NCI-H82 treated with DMSO at 0.1 percent for 48 hours (cell line): ENCODE data around the gene LYRM4.

ENCODE experiments used
- DNase-seq: peaks from one replicate; lab custom pipeline; 2025; ENCODE audit not compliant: unreplicated experiment; lab: John Stamatoyannopoulos, UW

The LYRM4 gene

GRCh38 chr6:5280920-5281319 lies 20.2 kb upstream of the LYRM4 start:
- no peak for DNase-seq

GRCh38 chr6:5279891-5280338 lies 19.2 kb upstream of the LYRM4 start:
- DNase-seq, result no peak

GRCh38 chr6:5278565-5279120 lies 17.9 kb upstream of the LYRM4 start:
- no peak for DNase-seq

GRCh38 chr6:5278047-5278446 lies 17.3 kb upstream of the LYRM4 start:
- no peak for DNase-seq

GRCh38 chr6:5277589-5277988 lies 16.8 kb upstream of the LYRM4 start:
- no peak for DNase-seq

- peak; percentile 70 for DNase-seq
These were observed 15.8 kb upstream of the LYRM4 start for GRCh38 chr6:5276581-5276980.

GRCh38 chr6:5275497-5275896 lies 14.7 kb upstream of the LYRM4 start:
- no peak for DNase-seq

- no peak for DNase-seq
These were observed 13.5 kb upstream of the LYRM4 start for GRCh38 chr6:5274231-5274630.

- no peak for DNase-seq
These were observed 11.2 kb upstream of the LYRM4 start for GRCh38 chr6:5271926-5272325.

- DNase-seq, result no peak
These were observed 9.4 kb upstream of the LYRM4 start for GRCh38 chr6:5270093-5270680.

- DNase-seq, result no peak
These were observed 5.7 kb upstream of the LYRM4 start for GRCh38 chr6:5266423-5266822.

GRCh38 chr6:5261545-5262109 lies 877 bp upstream of the LYRM4 start:
- no peak for DNase-seq

GRCh38 chr6:5260111-5260620 lies 584 bp downstream of the LYRM4 start:
- DNase-seq, result peak; percentile 49

- DNase-seq, result no peak
These were observed 1.3 kb downstream of the LYRM4 start for GRCh38 chr6:5259428-5259827.

- DNase-seq, result no peak
These were observed 3.4 kb downstream of the LYRM4 start for GRCh38 chr6:5257400-5257799.

- no peak for DNase-seq
These were observed 3.8 kb downstream of the LYRM4 start for GRCh38 chr6:5256952-5257351.

- DNase-seq, result no peak
These were observed 9.8 kb downstream of the LYRM4 start for GRCh38 chr6:5250911-5251310.

- no peak for DNase-seq
These were observed 10.3 kb downstream of the LYRM4 start for GRCh38 chr6:5250451-5250850.

- no peak for DNase-seq
These were observed 11.2 kb downstream of the LYRM4 start for GRCh38 chr6:5249451-5250122.

- DNase-seq, result no peak
These were observed 12.2 kb downstream of the LYRM4 start for GRCh38 chr6:5248302-5249098.

- DNase-seq, result no peak
These were observed 13.5 kb downstream of the LYRM4 start for GRCh38 chr6:5247201-5247600.
